Neural progenitor cell (in vitro differentiated cells): ENCODE results near the gene CALB2. TPM values are rescaled to one million over a fixed set of nuclear protein-coding genes. Genes with fewer than 3 reads are reported as not detected.
A peak's percentile ranks its signal among the peaks of the same experiment; 100 is the strongest.

Source experiments
- DNase-seq: peaks from one replicate; pipeline ENCODE4 v3.0.0-alpha.2; 2016; ENCODE audit warnings: low spot score
- H2AFZ ChIP-seq: fragments of 200-600 bp; sonication (generic); replicated peaks from 2 replicates; pipeline ENCODE4 v1.6.1; 2016; ENCODE audit warnings: antibody characterized with exemption
- H3F3A ChIP-seq: fragments of 200-600 bp; sonication (generic); 2 replicates; pipeline ENCODE4 v1.6.1; 2016; ENCODE audit warnings: antibody characterized with exemption, low read depth
- H3K27ac ChIP-seq: fragments of 200-600 bp; sonication (generic); 2 replicates; pipeline ENCODE4 v1.5.1; 2016; ENCODE audit warnings: mild to moderate bottlenecking
- H3K27me3 ChIP-seq: fragments of 200-600 bp; sonication (generic); 2 replicates; pipeline ENCODE4 v1.6.1; 2016; ENCODE audit warnings: mild to moderate bottlenecking, moderate library complexity
- H3K36me3 ChIP-seq: fragments of 200-600 bp; sonication (generic); 2 replicates; pipeline ENCODE4 v1.5.1; 2016
- H3K4me1 ChIP-seq: fragments of 200-600 bp; sonication (generic); 2 replicates; pipeline ENCODE4 v1.6.1; 2016; ENCODE audit warnings: mixed run types
- H3K4me2 ChIP-seq: fragments of 200-600 bp; sonication (generic); 2 replicates; pipeline ENCODE4 v1.6.1; 2016
- H3K4me3 ChIP-seq: fragments of 200-600 bp; sonication (generic); 2 replicates; pipeline ENCODE4 v1.5.1; 2016
- H3K79me2 ChIP-seq: fragments of 200-600 bp; sonication (generic); 2 replicates; pipeline ENCODE4 v1.6.1; 2016; ENCODE audit warnings: low read depth
- H3K9ac ChIP-seq: fragments of 200-600 bp; sonication (generic); 2 replicates; pipeline ENCODE4 v1.6.1; 2016
- H3K9me3 ChIP-seq: fragments of 200-600 bp; sonication (generic); 2 replicates; pipeline ENCODE4 v1.5.1; 2016; ENCODE audit warnings: low read depth
- H4K20me1 ChIP-seq: fragments of 200-600 bp; sonication (generic); 2 replicates; pipeline ENCODE4 v1.6.1; 2016; ENCODE audit warnings: low read depth
- H3K27ac Mint-ChIP-seq: 3 replicates; pipeline ENCODE4 v1.8.0; 2021; ENCODE audit warnings: mixed read lengths
- H3K27me3 Mint-ChIP-seq: 2 replicates; pipeline ENCODE4 v1.8.0; 2022; ENCODE audit warnings: low read depth, mild to moderate bottlenecking, inconsistent platforms, moderate library complexity, mixed read lengths; ENCODE audit not compliant: insufficient read depth
- H3K36me3 Mint-ChIP-seq: 3 replicates; pipeline ENCODE4 v1.8.0; 2021; ENCODE audit warnings: mixed read lengths
- H3K4me1 Mint-ChIP-seq: 3 replicates; pipeline ENCODE4 v1.8.0; 2021; ENCODE audit warnings: mixed read lengths
- H3K4me3 Mint-ChIP-seq: 3 replicates; pipeline ENCODE4 v1.8.0; 2021; ENCODE audit warnings: mild to moderate bottlenecking, moderate library complexity, mixed read lengths
- H3K9me3 Mint-ChIP-seq: 3 replicates; pipeline ENCODE4 v1.8.0; 2020; ENCODE audit warnings: mixed read lengths
- CTCF ChIP-seq: fragments of 200-600 bp; sonication (generic); IDR thresholded peaks from 2 replicates; pipeline ENCODE4 v1.5.1; 2017; ENCODE audit warnings: antibody characterized with exemption, mild to moderate bottlenecking
- EZH2 ChIP-seq: fragments of 200-600 bp; sonication (generic); IDR thresholded peaks from 2 replicates; pipeline ENCODE4 v1.6.1; 2017; ENCODE audit warnings: antibody characterized with exemption, mild to moderate bottlenecking, moderate library complexity
- EZH2phosphoT487 ChIP-seq: fragments of 200-600 bp; sonication (generic); IDR thresholded peaks from 2 replicates; pipeline ENCODE4 v1.6.1; 2017; ENCODE audit warnings: antibody characterized with exemption
- total RNA-seq: library from RNA; depleted of rRNA; stranded (reverse); fragments of >200 nt; gene quantifications from 2 replicates; pipeline ENCODE4 v1.2.3, GENCODE V29; 2015; ENCODE audit warnings: low replicate concordance

The CALB2 gene
- total RNA-seq, 1 donor from 2014 or later = not detected

GRCh38 chr16:71389330-71389729, 30.8 kb downstream of the CALB2 start:
- Histone ChIP-seq H3K27ac (no peak overlapping the region), H3K27me3 (no peaks in the 10 kb centered on the region), H3K4me2 (no peak overlapping the region), H3F3A (peaks cover 19% of the 10 kb centered on the region), H3K4me3 (no peak overlapping the region), H3K9ac (no peak overlapping the region), H3K9me3 (no peaks in the 10 kb centered on the region), H3K36me3 (no peaks in the 10 kb centered on the region), H2AFZ (no peak overlapping the region), H4K20me1 (no peaks in the 10 kb centered on the region), H3K79me2 (no peaks in the 10 kb centered on the region), H3K4me1 (peaks cover 26% of the 10 kb centered on the region)
- DNase-seq = no peak
- Mint-ChIP-seq H3K9me3 (no peaks in the 10 kb centered on the region), H3K4me1 (peaks cover 19% of the 10 kb centered on the region), H3K4me3 (no peak overlapping the region), H3K27ac (no peak overlapping the region), H3K36me3 (no peaks in the 10 kb centered on the region), H3K27me3 (peaks cover 11% of the 10 kb centered on the region)
- no peak for TF ChIP-seq EZH2
- no peak for TF ChIP-seq CTCF
- no peak for TF ChIP-seq EZH2phosphoT487

GRCh38 chr16:71396594-71396993, 38.1 kb downstream of the CALB2 start:
- Histone ChIP-seq H3K27me3 (no peaks in the 10 kb centered on the region), H3K79me2 (no peaks in the 10 kb centered on the region), H3K36me3 (no peaks in the 10 kb centered on the region), H3K4me1 (peaks cover 6% of the 10 kb centered on the region), H2AFZ (no peak overlapping the region), H4K20me1 (no peaks in the 10 kb centered on the region), H3K4me2 (no peak overlapping the region), H3K27ac (no peak overlapping the region), H3K9ac (no peak overlapping the region), H3K9me3 (no peaks in the 10 kb centered on the region), H3K4me3 (no peak overlapping the region), H3F3A (peaks cover under 1% of the 10 kb centered on the region)
- H3K4me3 Mint-ChIP-seq = peak overlapping the region; percentile 59
- TF ChIP-seq EZH2phosphoT487 (no peak), EZH2 (no peak), CTCF (no peak)
- DNase-seq = no peak
- no peaks in the 10 kb centered on the region for H3K9me3 Mint-ChIP-seq
- no peaks in the 10 kb centered on the region for H3K4me1 Mint-ChIP-seq
- no peak overlapping the region for H3K27ac Mint-ChIP-seq
- peaks cover 2% of the 10 kb centered on the region for H3K27me3 Mint-ChIP-seq
- H3K36me3 Mint-ChIP-seq = no peaks in the 10 kb centered on the region

GRCh38 chr16:71399801-71400563, 41.5 kb downstream of the CALB2 start:
- H3K4me2 ChIP-seq = no peak overlapping the region
- peaks cover 15% of the 10 kb centered on the region for H3K4me1 ChIP-seq

More at GRCh38 chr16:71399801-71400563, 41.5 kb downstream of the CALB2 start:
- Histone ChIP-seq H3K27me3 (no peaks in the 10 kb centered on the region), H3K79me2 (no peaks in the 10 kb centered on the region), H2AFZ (no peak overlapping the region), H3K9ac (no peak overlapping the region), H4K20me1 (no peaks in the 10 kb centered on the region), H3K9me3 (no peaks in the 10 kb centered on the region), H3K27ac (no peak overlapping the region), H3F3A (peaks cover 3% of the 10 kb centered on the region), H3K4me3 (no peak overlapping the region), H3K36me3 (no peaks in the 10 kb centered on the region)
- Mint-ChIP-seq H3K4me1 (no peaks in the 10 kb centered on the region), H3K9me3 (peaks cover 10% of the 10 kb centered on the region), H3K36me3 (no peaks in the 10 kb centered on the region), H3K4me3 (no peak overlapping the region), H3K27me3 (peaks cover 5% of the 10 kb centered on the region), H3K27ac (no peak overlapping the region)
- no peak for DNase-seq
- TF ChIP-seq CTCF (no peak), EZH2phosphoT487 (no peak), EZH2 (no peak)
